WERI-Rb-1 (cell line): ENCODE results near the gene BMPR2.
"Not testable (repeated sequence)": the region's sequence is repeated elsewhere in the genome, so short reads cannot be mapped to it uniquely, and the experiment has no call there.

ENCODE experiments used
- DNase-seq: peaks from one replicate; pipeline ENCODE4 v3.0.0-alpha.2; 2020
- H3K27ac ChIP-seq: fragments of 250-450 bp; sonication (Bioruptor Pico); 2 replicates; pipeline ENCODE4 v1.5.1; 2020; ENCODE audit warnings: mild to moderate bottlenecking, moderate library complexity
- H3K27me3 ChIP-seq: fragments of 250-450 bp; sonication (Bioruptor Pico); 2 replicates; pipeline ENCODE4 v1.5.1; 2021; ENCODE audit warnings: mild to moderate bottlenecking, low read depth, moderate library complexity; ENCODE audit not compliant: insufficient read depth, severe bottlenecking
- H3K36me3 ChIP-seq: fragments of 250-450 bp; sonication (Bioruptor Pico); 2 replicates; pipeline ENCODE4 v1.5.1; 2020; ENCODE audit warnings: mild to moderate bottlenecking, moderate library complexity
- H3K4me3 ChIP-seq: 2 replicates; pipeline ENCODE4 v1.5.1; 2011; ENCODE audit warnings: low read depth, mild to moderate bottlenecking, control low read depth, low read length
- H3K9me3 ChIP-seq: fragments of 250-450 bp; sonication (Bioruptor Pico); 2 replicates; pipeline ENCODE4 v1.5.1; 2021; ENCODE audit warnings: mild to moderate bottlenecking, moderate library complexity; ENCODE audit not compliant: severe bottlenecking
- CTCF ChIP-seq: IDR thresholded peaks from 2 replicates; pipeline ENCODE4 v1.5.1; 2011; ENCODE audit warnings: low read depth, mild to moderate bottlenecking, control low read depth, inconsistent platforms, low read length

Gene BMPR2

GRCh38 chr2:202548240-202548639 is 172.1 kb downstream of the BMPR2 start:
- Histone ChIP-seq H3K27ac (no peak overlapping the region), H3K9me3 (no peaks in the 10 kb centered on the region), H3K36me3 (peaks cover 14% of the 10 kb centered on the region), H3K4me3 (no peak overlapping the region), H3K27me3 (no peaks in the 10 kb centered on the region)
- no peak for DNase-seq
- TF ChIP-seq CTCF = no peak

GRCh38 chr2:202551000-202551399 is 174.9 kb downstream of the BMPR2 start:
- not testable (repeated sequence) for H3K9me3 ChIP-seq, H3K4me3 ChIP-seq, H3K27me3 ChIP-seq, DNase-seq, H3K27ac ChIP-seq
- H3K36me3 ChIP-seq = peaks cover 30% of the 10 kb centered on the region

- Histone ChIP-seq H3K27ac (no peak overlapping the region), H3K36me3 (peaks cover 44% of the 10 kb centered on the region), H3K27me3 (no peaks in the 10 kb centered on the region), H3K9me3 (no peaks in the 10 kb centered on the region), H3K4me3 (no peak overlapping the region)
- no peak for TF ChIP-seq CTCF
- DNase-seq = no peak
Measured at GRCh38 chr2:202555356-202555755, 179.2 kb downstream of the BMPR2 start.

- Histone ChIP-seq H3K9me3 (no peaks in the 10 kb centered on the region), H3K4me3 (no peak overlapping the region), H3K36me3 (peaks cover 24% of the 10 kb centered on the region), H3K27ac (no peak overlapping the region), H3K27me3 (no peaks in the 10 kb centered on the region)
- no peak for DNase-seq
- no peak for TF ChIP-seq CTCF
Measured at GRCh38 chr2:202560200-202560599, 184.1 kb downstream of the BMPR2 start.

GRCh38 chr2:202564226-202564625 is 188.1 kb downstream of the BMPR2 start:
- no peak for DNase-seq
- no peaks in the 10 kb centered on the region; the same call in none of the 2 replicates for H3K36me3 ChIP-seq
- no peak overlapping the region for H3K4me3 ChIP-seq
- no peaks in the 10 kb centered on the region for H3K9me3 ChIP-seq
- no peak for TF ChIP-seq CTCF
- no peaks in the 10 kb centered on the region for H3K27me3 ChIP-seq
- H3K27ac ChIP-seq = no peak overlapping the region

- Histone ChIP-seq H3K27ac (no peak overlapping the region), H3K9me3 (no peaks in the 10 kb centered on the region), H3K36me3 (no peaks in the 10 kb centered on the region), H3K4me3 (no peak overlapping the region), H3K27me3 (no peaks in the 10 kb centered on the region)
- no peak for TF ChIP-seq CTCF
- no peak for DNase-seq
Measured at GRCh38 chr2:202566286-202566685, 190.2 kb downstream of the BMPR2 start.
